Vagina (tissue), 2 donors: ENCODE measurements around the gene MDK.

Experiments used
- CTCF ChIP-seq, 3 experiments: fragments of 450-650 bp in 2 of 3; fragments of 200-600 bp in 1 of 3; sonication (generic) in 1 of 3; IDR thresholded peaks; one replicate each; pipeline ENCODE4 v1.5.1; 2017 to 2019; ENCODE audit warnings: antibody characterized with exemption in 3 of 3, mild to moderate bottlenecking in 2 of 3, moderate library complexity in 2 of 3
- POLR2A ChIP-seq, 2 donors: fragments of 450-650 bp; IDR thresholded peaks; one replicate each; pipeline ENCODE4 v1.6.1; 2017; ENCODE audit warnings: antibody characterized with exemption in 2 of 2, mild to moderate bottlenecking in 2 of 2, moderate library complexity in 2 of 2
- POLR2AphosphoS5 ChIP-seq, 2 donors: sonication (generic); formaldehyde crosslinking; IDR thresholded peaks; one replicate each; pipeline ENCODE4 v1.9.0; 2017; ENCODE audit warnings: antibody characterized with exemption in 2 of 2, mild to moderate bottlenecking in 2 of 2, low read depth in 1 of 2; ENCODE audit not compliant: insufficient read depth in 1 of 2

GRCh38 chr11:46338988-46339666, 42.3 kb upstream of the MDK start:
- TF ChIP-seq CTCF (IDR thresholded peaks at IDR 0.05) = no peak
- TF ChIP-seq POLR2AphosphoS5 (IDR thresholded peaks at IDR 0.05; ENCODE audit: insufficient read depth in 1 of 2, low read depth in 1 of 2) = peak in 1 of 2 donors; percentile 37
- TF ChIP-seq POLR2A (IDR thresholded peaks at IDR 0.05) = no peak
